Fibroblast of skin of right quadriceps (primary cell): ENCODE measurements around the gene PRR23E.

Source experiments
- DNase-seq: peaks from one replicate; pipeline ENCODE4 v3.0.0-alpha.2; 2013

PRR23E gene

GRCh38 chr3:127185962-127186674 is 6.8 kb upstream of the PRR23E start:
- DNase-seq, result no peak

- DNase-seq, result no peak
These were observed 5.6 kb upstream of the PRR23E start for GRCh38 chr3:127187316-127187715.

- no peak for DNase-seq
These were observed 410 bp downstream of the PRR23E start for GRCh38 chr3:127193341-127193740.

- no peak for DNase-seq
These were observed 844 bp downstream of the PRR23E start for GRCh38 chr3:127193775-127194174.

- no peak for DNase-seq
These were observed 1.8 kb downstream of the PRR23E start for GRCh38 chr3:127194601-127195187.

- DNase-seq, result no peak
These were observed 2.5 kb downstream of the PRR23E start for GRCh38 chr3:127195417-127195816.

- DNase-seq, result no peak
These were observed 3.1 kb downstream of the PRR23E start for GRCh38 chr3:127196002-127196401.

GRCh38 chr3:127196466-127197299 is 3.8 kb downstream of the PRR23E start:
- DNase-seq, result no peak

- DNase-seq, result no peak
These were observed 4.6 kb downstream of the PRR23E start for GRCh38 chr3:127197300-127198189.

GRCh38 chr3:127200086-127200691 is 7.3 kb downstream of the PRR23E start:
- no peak for DNase-seq

GRCh38 chr3:127203024-127203423 is 10.1 kb downstream of the PRR23E start:
- no peak for DNase-seq

- no peak for DNase-seq
These were observed 12.1 kb downstream of the PRR23E start for GRCh38 chr3:127204841-127205582.

- no peak for DNase-seq
These were observed 13.2 kb downstream of the PRR23E start for GRCh38 chr3:127206154-127206553.

- no peak for DNase-seq
These were observed 13.9 kb downstream of the PRR23E start for GRCh38 chr3:127206611-127207516.

GRCh38 chr3:127207727-127208482 is 15.0 kb downstream of the PRR23E start:
- no peak for DNase-seq

GRCh38 chr3:127208483-127209100 is 15.7 kb downstream of the PRR23E start:
- no peak for DNase-seq

- no peak for DNase-seq
These were observed 16.4 kb downstream of the PRR23E start for GRCh38 chr3:127209155-127209839.

- no peak for DNase-seq
These were observed 17.1 kb downstream of the PRR23E start for GRCh38 chr3:127209840-127210653.
